ENCODE data around the gene SAMD8. TPM values are rescaled to one million over a fixed set of nuclear protein-coding genes. Genes with fewer than 3 reads are reported as not detected.

Gene SAMD8
- total RNA-seq, 2 donors from 2014 or later, result 8.9 to 21.5 TPM

DNA sequence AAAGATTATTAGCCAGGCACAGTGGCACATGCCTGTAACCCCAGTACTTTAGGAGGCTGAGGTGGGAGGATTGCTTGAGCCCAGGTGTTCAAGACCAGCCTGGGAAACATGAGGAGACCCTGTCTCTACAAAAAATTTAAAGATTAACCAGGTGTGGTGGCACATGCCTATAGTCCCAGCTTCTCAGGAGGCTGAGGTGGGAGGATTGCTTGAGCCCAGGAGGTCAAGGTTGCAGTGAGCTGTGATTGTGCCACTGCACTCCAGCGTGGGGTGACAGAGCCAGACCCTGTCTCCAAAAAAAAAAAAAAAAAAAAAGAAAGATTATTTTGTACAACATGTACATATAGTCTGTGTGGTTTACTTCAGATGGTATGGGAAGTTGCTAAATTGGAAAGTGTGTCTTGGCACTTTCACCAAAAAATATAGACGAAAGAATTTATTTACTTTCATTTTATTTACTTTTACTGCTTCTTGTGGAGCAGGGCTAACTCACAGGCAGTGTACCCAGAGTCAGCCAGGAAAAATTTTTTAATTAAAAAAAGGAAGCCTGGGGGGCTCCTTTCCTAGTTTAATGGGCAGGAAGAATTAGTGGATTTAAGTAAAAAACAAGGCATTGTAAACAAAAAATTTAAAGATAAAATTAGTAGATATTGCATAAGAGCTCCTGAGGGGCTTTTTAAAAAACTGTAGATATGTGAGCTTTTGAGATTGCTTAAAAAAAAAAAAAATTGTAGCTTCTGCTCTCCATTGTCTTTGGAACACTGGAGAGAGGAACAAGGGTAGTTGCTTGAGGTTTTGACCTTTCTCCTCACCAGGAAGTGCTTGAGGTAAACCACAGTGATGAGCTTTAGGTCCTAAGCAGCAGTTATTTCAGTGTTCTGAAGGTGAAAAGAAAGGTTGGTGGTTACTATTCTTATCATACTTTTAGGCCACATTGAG, 54.5 kb downstream of the SAMD8 start:
- no peaks in the 10 kb centered on the region for H3K4me1 ChIP-seq
- no peaks in the 10 kb centered on the region for H3K9me3 ChIP-seq
- H3K9ac ChIP-seq (ENCODE audit: low read depth in 2 of 2, low read length in 2 of 2), result no peak overlapping the region
- H3K4me3 ChIP-seq, result no peak overlapping the region
- no peaks in the 10 kb centered on the region for H3K36me3 ChIP-seq
- no peak for DNase-seq
- H3K27me3 ChIP-seq, result no peaks in the 10 kb centered on the region
- TF ChIP-seq, protein P1, sequence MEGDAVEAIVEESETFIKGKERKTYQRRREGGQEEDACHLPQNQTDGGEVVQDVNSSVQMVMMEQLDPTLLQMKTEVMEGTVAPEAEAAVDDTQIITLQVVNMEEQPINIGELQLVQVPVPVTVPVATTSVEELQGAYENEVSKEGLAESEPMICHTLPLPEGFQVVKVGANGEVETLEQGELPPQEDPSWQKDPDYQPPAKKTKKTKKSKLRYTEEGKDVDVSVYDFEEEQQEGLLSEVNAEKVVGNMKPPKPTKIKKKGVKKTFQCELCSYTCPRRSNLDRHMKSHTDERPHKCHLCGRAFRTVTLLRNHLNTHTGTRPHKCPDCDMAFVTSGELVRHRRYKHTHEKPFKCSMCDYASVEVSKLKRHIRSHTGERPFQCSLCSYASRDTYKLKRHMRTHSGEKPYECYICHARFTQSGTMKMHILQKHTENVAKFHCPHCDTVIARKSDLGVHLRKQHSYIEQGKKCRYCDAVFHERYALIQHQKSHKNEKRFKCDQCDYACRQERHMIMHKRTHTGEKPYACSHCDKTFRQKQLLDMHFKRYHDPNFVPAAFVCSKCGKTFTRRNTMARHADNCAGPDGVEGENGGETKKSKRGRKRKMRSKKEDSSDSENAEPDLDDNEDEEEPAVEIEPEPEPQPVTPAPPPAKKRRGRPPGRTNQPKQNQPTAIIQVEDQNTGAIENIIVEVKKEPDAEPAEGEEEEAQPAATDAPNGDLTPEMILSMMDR (IDR thresholded peaks at IDR 0.05), result no peak
- no peak overlapping the region for H3K27ac ChIP-seq
- intact Hi-C loops (cut with DNase I), result no loop called here

DNA sequence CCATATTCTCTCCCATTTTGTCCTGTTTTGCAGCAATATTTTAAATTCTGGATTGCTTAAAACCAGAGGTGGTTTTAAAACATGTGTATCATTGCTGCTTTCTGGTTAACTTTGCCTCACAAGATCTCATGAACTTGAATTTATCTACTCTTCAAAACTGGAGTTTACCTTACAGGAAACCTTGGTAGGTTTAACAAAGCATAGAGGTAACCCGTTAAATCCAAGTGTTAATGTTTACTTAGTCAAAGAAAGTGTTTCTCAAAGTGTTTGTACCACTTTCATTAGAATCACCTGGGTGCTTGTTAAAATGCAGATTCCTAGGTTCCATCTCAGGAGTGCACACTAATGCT, 55.1 kb downstream of the SAMD8 start:
- H3K36me3 ChIP-seq, result no peaks in the 10 kb centered on the region
- H3K27me3 ChIP-seq, result no peaks in the 10 kb centered on the region
- no peak for DNase-seq
- H3K9ac ChIP-seq (ENCODE audit: low read depth in 2 of 2, low read length in 2 of 2), result no peak overlapping the region
- H3K4me1 ChIP-seq, result no peaks in the 10 kb centered on the region
- H3K27ac ChIP-seq, result no peak overlapping the region
- intact Hi-C loops (cut with DNase I), result no loop called here
- no peaks in the 10 kb centered on the region for H3K9me3 ChIP-seq
- TF ChIP-seq, protein P1 (IDR thresholded peaks at IDR 0.05), result no peak
- no peak overlapping the region for H3K4me3 ChIP-seq

DNA sequence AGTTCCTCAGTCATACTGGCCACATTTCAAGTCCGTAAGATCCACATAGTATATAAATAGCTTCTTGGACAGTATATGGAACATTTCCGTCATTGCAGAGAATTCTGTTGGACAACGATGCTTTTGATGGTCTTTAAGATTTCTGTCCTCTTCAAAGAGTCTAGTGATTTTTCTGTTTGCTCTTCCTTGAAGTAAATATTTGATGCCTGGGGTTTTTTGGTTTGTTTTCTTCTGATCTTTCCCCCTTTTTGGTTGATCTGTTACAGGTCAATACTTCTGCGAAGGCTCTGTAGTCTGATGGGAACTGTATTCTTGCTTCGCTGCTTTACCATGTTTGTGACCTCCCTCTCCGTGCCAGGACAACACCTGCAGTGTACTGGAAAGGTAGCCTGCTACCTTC, 56.8 kb downstream of the SAMD8 start:
- H3K27me3 ChIP-seq, result no peaks in the 10 kb centered on the region
- TF ChIP-seq, protein P1 (IDR thresholded peaks at IDR 0.05), result no peak
- no peak for DNase-seq
- H3K9ac ChIP-seq (ENCODE audit: low read depth in 2 of 2, low read length in 2 of 2), result no peak overlapping the region
- no peaks in the 10 kb centered on the region for H3K4me1 ChIP-seq
- intact Hi-C loops (cut with DNase I), result no loop called here
- H3K4me3 ChIP-seq, result no peak overlapping the region
- H3K9me3 ChIP-seq, result no peaks in the 10 kb centered on the region
- H3K36me3 ChIP-seq, result no peaks in the 10 kb centered on the region
- H3K27ac ChIP-seq, result no peak overlapping the region

DNA sequence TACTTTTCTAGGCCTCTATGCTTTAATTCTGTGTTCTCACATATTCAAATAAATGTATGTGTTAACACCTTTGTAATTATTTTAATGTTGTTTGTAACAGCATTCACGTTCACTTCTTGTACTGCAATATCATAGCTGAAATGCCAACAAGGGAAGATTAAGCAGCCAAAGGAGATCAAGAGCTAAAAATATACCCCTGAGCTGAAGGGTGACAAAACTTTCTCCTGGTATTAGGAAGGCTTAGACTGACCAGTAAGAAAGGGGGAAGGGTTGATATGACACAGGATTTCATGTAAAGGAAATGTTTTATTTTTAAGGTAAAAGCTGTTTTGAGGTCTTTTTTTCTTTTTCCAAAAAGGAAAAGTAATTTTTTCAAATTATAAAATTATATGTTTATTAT, 58.8 kb downstream of the SAMD8 start:
- H3K9me3 ChIP-seq, result no peaks in the 10 kb centered on the region
- H3K9ac ChIP-seq (ENCODE audit: low read depth in 2 of 2, low read length in 2 of 2), result no peak overlapping the region
- TF ChIP-seq, protein P1 (IDR thresholded peaks at IDR 0.05), result no peak
- H3K4me1 ChIP-seq, result no peaks in the 10 kb centered on the region
- intact Hi-C loops (cut with DNase I), result no loop called here
- no peak for DNase-seq
- H3K36me3 ChIP-seq, result no peaks in the 10 kb centered on the region
- no peak overlapping the region for H3K4me3 ChIP-seq
- H3K27me3 ChIP-seq, result no peaks in the 10 kb centered on the region
- H3K27ac ChIP-seq, result no peak overlapping the region

DNA sequence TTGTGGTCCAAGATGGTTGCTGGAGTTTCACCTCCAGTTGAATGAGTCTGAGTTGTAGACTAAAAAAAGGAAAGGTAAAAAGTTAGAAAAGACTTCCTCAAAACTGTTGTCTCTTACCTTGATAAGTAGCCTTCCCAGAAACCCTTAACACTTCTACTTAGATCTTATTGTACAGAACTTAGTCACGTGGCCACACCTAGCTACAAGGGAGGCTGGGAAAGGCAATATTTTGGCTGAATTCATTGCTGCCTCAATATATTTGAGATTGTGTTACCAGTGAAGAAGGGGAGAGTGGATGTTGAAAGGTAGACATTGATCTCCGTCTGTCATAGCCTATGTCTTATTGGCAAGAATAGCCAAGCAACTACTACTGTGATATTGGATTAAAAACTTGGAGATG, 63.6 kb downstream of the SAMD8 start:
- no peak for DNase-seq
- Histone ChIP-seq H3K9me3 (no peaks in the 10 kb centered on the region), H3K27ac (no peak overlapping the region), H3K4me1 (no peaks in the 10 kb centered on the region), H3K36me3 (no peaks in the 10 kb centered on the region), H3K4me3 (no peak overlapping the region), H3K27me3 (no peaks in the 10 kb centered on the region), H3K9ac (ENCODE audit: low read depth in 2 of 2, low read length in 2 of 2) (no peak overlapping the region)
- intact Hi-C loops (cut with DNase I), result no loop called here
- TF ChIP-seq, protein P1 (IDR thresholded peaks at IDR 0.05), result no peak

Measured in colonic mucosa (tissue), 4 donors.